Endothelial cell of umbilical vein (primary cell): Measurements from ENCODE around the gene ANKMY1.

Experiments used
- EZH2 ChIP-seq: IDR thresholded peaks from 2 replicates; pipeline ENCODE4 v1.6.1; 2012; ENCODE audit warnings: borderline replicate concordance, low read depth, mild to moderate bottlenecking, moderate library complexity, low read length, inconsistent platforms; ENCODE audit not compliant: severe bottlenecking
- GATA2 ChIP-seq: IDR thresholded peaks from 2 replicates; pipeline ENCODE4 v1.7.0; 2011; ENCODE audit warnings: low read depth, mild to moderate bottlenecking, moderate library complexity, mixed read lengths, low read length; ENCODE audit not compliant: insufficient read length, insufficient read depth
- JUN ChIP-seq: IDR thresholded peaks from 2 replicates; pipeline ENCODE4 v1.6.1; 2011; ENCODE audit warnings: borderline replicate concordance, low read depth; ENCODE audit not compliant: insufficient read length, insufficient read depth
- MYC ChIP-seq: IDR thresholded peaks from one replicate; pipeline ENCODE4 v1.6.1; 2011; ENCODE audit warnings: mild to moderate bottlenecking, low read depth, low read length
- POLR2A ChIP-seq: IDR thresholded peaks from 2 replicates; pipeline ENCODE4 v1.6.1; 2012; ENCODE audit warnings: low read depth, mild to moderate bottlenecking, control low read depth, low read length
- POLR2AphosphoS5 ChIP-seq: IDR thresholded peaks from 2 replicates; pipeline ENCODE4 v1.6.1; 2012; ENCODE audit warnings: low read depth, mild to moderate bottlenecking, control low read depth, low read length, moderate library complexity; ENCODE audit not compliant: insufficient read depth
- TF ChIP-seq, protein P1 (sequence below), 2 donors: IDR thresholded peaks; 1 replicate in 1 of 2; 2 replicates in 1 of 2; pipeline ENCODE4 v1.5.1; 2011; ENCODE audit warnings: low read length in 2 of 2, mild to moderate bottlenecking in 2 of 2, moderate library complexity in 2 of 2, control low read depth in 1 of 2, inconsistent platforms in 1 of 2, low read depth in 1 of 2; ENCODE audit not compliant: insufficient read depth in 1 of 2; ENCODE audit errors: extremely low read depth in 1 of 2

DNA sequence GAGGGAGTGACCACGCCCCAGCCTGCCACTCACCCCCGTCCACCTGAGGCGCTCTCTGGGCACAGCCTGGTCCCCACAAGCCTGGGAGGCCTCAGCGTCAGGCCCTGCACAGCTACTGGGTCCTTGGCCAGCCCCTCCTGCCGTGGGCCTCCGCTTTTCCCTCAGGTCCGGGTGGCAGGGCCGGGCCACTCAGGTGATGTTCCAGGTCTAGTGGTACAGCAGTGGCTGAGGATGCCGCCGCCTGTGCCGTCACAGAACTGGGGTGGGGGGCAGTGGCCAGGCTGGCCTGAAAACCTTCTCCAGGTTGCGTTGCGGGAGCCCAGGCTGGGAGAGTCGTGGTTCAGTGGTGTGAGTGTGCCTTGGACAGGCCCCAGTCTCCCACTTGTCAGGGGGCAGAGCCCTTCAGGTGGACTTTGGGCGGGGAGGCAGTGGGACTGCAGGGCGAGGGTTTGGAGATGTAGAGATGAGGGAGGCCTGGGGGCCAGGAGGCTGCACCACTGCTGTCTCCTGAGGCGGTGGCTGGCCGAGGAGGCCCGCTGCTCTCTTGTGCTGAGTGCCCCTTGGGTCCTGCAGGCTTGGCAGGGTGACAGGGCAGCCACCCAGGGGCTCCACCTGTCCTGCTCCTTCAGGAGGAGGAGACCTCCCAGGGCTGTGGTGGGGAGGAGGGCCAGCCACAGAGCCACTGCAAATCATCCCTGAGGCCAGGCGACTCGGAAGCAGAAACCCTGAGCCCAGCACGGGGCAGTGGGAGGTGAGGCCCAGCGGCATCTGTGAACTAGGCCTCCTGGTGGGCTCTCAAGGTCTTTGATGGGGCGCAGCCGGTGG is 114.7 kb downstream of the ANKMY1 start:
- TF ChIP-seq, protein P1, sequence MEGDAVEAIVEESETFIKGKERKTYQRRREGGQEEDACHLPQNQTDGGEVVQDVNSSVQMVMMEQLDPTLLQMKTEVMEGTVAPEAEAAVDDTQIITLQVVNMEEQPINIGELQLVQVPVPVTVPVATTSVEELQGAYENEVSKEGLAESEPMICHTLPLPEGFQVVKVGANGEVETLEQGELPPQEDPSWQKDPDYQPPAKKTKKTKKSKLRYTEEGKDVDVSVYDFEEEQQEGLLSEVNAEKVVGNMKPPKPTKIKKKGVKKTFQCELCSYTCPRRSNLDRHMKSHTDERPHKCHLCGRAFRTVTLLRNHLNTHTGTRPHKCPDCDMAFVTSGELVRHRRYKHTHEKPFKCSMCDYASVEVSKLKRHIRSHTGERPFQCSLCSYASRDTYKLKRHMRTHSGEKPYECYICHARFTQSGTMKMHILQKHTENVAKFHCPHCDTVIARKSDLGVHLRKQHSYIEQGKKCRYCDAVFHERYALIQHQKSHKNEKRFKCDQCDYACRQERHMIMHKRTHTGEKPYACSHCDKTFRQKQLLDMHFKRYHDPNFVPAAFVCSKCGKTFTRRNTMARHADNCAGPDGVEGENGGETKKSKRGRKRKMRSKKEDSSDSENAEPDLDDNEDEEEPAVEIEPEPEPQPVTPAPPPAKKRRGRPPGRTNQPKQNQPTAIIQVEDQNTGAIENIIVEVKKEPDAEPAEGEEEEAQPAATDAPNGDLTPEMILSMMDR (IDR thresholded peaks at IDR 0.05; ENCODE audit: extremely low read depth in 1 of 2, insufficient read depth in 1 of 2, low read depth in 1 of 2, low read length in 2 of 2), result no peak
- no peak for TF ChIP-seq EZH2
- TF ChIP-seq POLR2AphosphoS5, result no peak
- no peak for TF ChIP-seq POLR2A
- TF ChIP-seq GATA2, result no peak
- no peak for TF ChIP-seq JUN
- TF ChIP-seq MYC, result no peak
